Measurements from ENCODE around the gene RASA3. TPM values are rescaled to one million over a fixed set of nuclear protein-coding genes. Genes with fewer than 3 reads are reported as not detected.

The RASA3 gene
- total and polyA plus RNA-seq, 2 donors (not counting 3 experiments of a cell fraction or from before 2014, with no cell fraction given): 26.5 to 53.8 TPM

DNA sequence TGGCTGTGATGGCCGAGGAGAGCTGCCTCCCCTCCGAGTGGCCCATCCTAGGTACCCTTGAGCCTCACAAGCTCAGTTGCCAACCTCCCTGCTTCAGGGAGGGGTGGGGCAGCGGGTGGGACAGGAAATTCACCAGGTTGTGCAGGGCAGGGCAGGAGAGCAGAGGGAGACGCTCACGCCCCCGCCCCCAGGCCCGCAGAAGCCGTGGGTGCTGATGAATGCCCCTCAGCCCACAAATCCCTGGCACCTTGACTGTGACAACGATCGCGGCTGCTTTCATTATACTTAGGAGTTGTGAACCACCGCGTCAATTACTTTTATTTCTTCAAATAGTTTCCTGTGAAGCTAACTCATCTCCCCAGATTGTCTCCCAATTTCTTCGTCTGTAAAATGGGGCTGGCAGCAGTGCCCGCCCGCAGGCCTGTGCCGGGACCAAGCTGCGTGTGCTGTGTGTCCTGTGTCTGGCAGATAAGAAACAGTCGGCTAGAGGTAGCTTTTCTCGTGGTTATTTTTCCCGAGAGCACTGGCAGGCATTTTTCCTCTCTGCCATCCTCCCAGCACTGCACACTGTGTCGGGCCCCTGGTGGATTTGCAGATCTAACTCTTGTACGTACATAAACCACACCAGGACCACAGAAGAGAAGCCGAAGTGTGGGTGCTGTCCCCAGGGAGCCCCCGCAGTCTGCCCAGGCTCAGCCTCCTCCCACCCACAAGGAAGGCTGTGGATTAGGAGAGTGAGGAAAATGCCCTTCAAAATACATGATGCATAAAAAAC is 7.9 kb upstream of the RASA3 start:
- ChIA-PET CTCF (no interaction called here), POLR2A (no interaction called here)
- H3K79me2 ChIP-seq (ENCODE audit: control insufficient read depth, insufficient read depth, low read length): no peaks in the 10 kb centered on the region
- no peaks in the 10 kb centered on the region for H3K9me3 ChIP-seq (replicated peaks; ENCODE audit: control insufficient read depth, insufficient read depth, low read length)
- no peak for DNase-seq (ENCODE audit: low read depth, low spot score)
- no peaks in the 10 kb centered on the region for H3K4me1 ChIP-seq (ENCODE audit: control insufficient read depth, extremely low read depth, insufficient read depth, low read length)
- no peaks in the 10 kb centered on the region for H3K36me3 ChIP-seq (ENCODE audit: control insufficient read depth in 2 of 2, extremely low read depth in 1 of 2, insufficient read depth in 2 of 2, low read length in 2 of 2)
- H3K27me3 ChIP-seq (ENCODE audit: control insufficient read depth in 2 of 2, insufficient read depth in 2 of 2, low read length in 2 of 2): no peaks in the 10 kb centered on the region
- H3K4me3 ChIP-seq (replicated peaks in 1 of 3; ENCODE audit: insufficient read depth in 1 of 3, low read depth in 1 of 3, low read length in 3 of 3): no peak overlapping the region
- no TSS peak for BruUV-seq (replicated peaks)
- no peak overlapping the region for H3K9ac ChIP-seq (replicated peaks; ENCODE audit: extremely low read depth, insufficient read depth, low read length)
- H4K20me1 ChIP-seq (replicated peaks; ENCODE audit: control insufficient read depth, extremely low read depth, insufficient read depth, low read length): no peaks in the 10 kb centered on the region
- no peak overlapping the region for H3K27ac ChIP-seq (ENCODE audit: insufficient read depth, low read depth, low read length)
- intact Hi-C loops (cut with micrococcal nuclease) (no loop called here), dilution Hi-C loops (cut with MboI; ENCODE audit: extremely low pct_ligation_motif_present, low sequenced_read_pairs) (no loop called here)
- no peak overlapping the region for H3K4me2 ChIP-seq (ENCODE audit: insufficient read depth, low read length)
- no peak for TF ChIP-seq JUN (IDR thresholded peaks at IDR 0.05; ENCODE audit: borderline replicate concordance, insufficient read depth, insufficient read length, low read depth)
- no peak for TF ChIP-seq GATA2 (IDR thresholded peaks at IDR 0.05; ENCODE audit: insufficient read depth, insufficient read length, low read depth, low read length)
- TF ChIP-seq MYC (IDR thresholded peaks at IDR 0.05; ENCODE audit: low read depth, low read length): no peak
- no peak for TF ChIP-seq EZH2 (IDR thresholded peaks at IDR 0.05; ENCODE audit: borderline replicate concordance, low read depth, low read length, severe bottlenecking)
- TF ChIP-seq POLR2A (IDR thresholded peaks at IDR 0.05; ENCODE audit: low read depth, low read length): no peak
- no peak for TF ChIP-seq FOS (IDR thresholded peaks at IDR 0.05; ENCODE audit: borderline replicate concordance, insufficient read depth, low read length)
- no peak for TF ChIP-seq POLR2AphosphoS5 (IDR thresholded peaks at IDR 0.05; ENCODE audit: insufficient read depth, low read depth, low read length)
- TF ChIP-seq, protein P1, sequence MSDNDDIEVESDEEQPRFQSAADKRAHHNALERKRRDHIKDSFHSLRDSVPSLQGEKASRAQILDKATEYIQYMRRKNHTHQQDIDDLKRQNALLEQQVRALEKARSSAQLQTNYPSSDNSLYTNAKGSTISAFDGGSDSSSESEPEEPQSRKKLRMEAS (IDR thresholded peaks at IDR 0.05; ENCODE audit: insufficient read depth, insufficient read length): no peak
- TF ChIP-seq, protein P2, sequence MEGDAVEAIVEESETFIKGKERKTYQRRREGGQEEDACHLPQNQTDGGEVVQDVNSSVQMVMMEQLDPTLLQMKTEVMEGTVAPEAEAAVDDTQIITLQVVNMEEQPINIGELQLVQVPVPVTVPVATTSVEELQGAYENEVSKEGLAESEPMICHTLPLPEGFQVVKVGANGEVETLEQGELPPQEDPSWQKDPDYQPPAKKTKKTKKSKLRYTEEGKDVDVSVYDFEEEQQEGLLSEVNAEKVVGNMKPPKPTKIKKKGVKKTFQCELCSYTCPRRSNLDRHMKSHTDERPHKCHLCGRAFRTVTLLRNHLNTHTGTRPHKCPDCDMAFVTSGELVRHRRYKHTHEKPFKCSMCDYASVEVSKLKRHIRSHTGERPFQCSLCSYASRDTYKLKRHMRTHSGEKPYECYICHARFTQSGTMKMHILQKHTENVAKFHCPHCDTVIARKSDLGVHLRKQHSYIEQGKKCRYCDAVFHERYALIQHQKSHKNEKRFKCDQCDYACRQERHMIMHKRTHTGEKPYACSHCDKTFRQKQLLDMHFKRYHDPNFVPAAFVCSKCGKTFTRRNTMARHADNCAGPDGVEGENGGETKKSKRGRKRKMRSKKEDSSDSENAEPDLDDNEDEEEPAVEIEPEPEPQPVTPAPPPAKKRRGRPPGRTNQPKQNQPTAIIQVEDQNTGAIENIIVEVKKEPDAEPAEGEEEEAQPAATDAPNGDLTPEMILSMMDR (IDR thresholded peaks at IDR 0.05; ENCODE audit: extremely low read depth in 1 of 2, insufficient read depth in 1 of 2, low read depth in 1 of 2, low read length in 2 of 2): no peak
- no peak overlapping the region for H2AFZ ChIP-seq (ENCODE audit: low read depth, low read length)
- no peaks in the 10 kb centered on the region for H3K9me1 ChIP-seq (replicated peaks; ENCODE audit: control insufficient read depth, extremely low read depth, insufficient read depth, low read length)
- no peak for FAIRE-seq

Measured in endothelial cell of umbilical vein (primary cell).